ENCODE measurements around the gene DUSP1. TPM values are rescaled to one million over a fixed set of nuclear protein-coding genes. Genes with fewer than 3 reads are reported as not detected.
A peak's percentile ranks its signal among the peaks of the same experiment; 100 is the strongest.

The DUSP1 gene
- total and polyA plus RNA-seq, 2 donors from 2014 or later = 172 to 298 TPM

DNA sequence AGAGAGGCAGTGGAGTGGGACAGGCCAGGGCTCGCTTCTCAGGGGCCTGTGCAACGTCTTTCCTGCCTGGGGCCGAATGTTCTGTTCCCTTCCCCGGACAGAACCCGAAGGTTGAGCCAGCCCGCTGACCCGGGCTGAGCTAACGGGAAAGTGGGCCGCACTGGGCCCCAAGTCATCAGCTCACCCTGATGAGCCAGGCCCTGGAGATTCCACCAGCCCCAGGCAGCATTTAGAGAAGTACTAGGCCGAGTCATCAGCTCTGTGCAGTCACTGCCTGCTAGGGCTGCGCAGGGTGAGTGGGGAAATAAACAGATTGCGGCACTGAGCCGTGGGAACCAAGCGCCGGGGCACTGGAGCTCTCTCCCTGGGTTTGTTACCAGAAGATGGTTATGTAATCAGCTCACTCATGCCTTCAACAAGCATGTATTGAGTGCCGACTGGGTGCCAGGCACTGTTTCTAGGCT lies 29.1 kb upstream of the DUSP1 start:
- Histone ChIP-seq H3K4me3 (ENCODE audit: low read length in 3 of 3) (no peak overlapping the region), H3K27me3 (ENCODE audit: control insufficient read depth, insufficient read depth, low read length) (no peaks in the 10 kb centered on the region), H3K4me1 (ENCODE audit: control insufficient read depth in 2 of 3, insufficient read depth in 2 of 3, low read depth in 1 of 3, low read length in 3 of 3) (peaks cover 0 to 2% (median 0%) of the 10 kb centered on the region in 3 donors), H3K36me3 (ENCODE audit: control insufficient read depth in 2 of 3, insufficient read depth in 3 of 3, low read length in 3 of 3) (no peaks in the 10 kb centered on the region), H3K9ac (ENCODE audit: low read length in 3 of 3) (no peak overlapping the region), H3K9me3 (ENCODE audit: control insufficient read depth in 2 of 3, insufficient read depth in 1 of 3, low read length in 3 of 3) (no peaks in the 10 kb centered on the region), H3K27ac (ENCODE audit: low read depth in 2 of 2, low read length in 2 of 2) (peak overlapping the region in 1 of 2 donors; percentile 20)
- intact Hi-C loops (cut with DNase I) = no loop called here
- TF ChIP-seq, protein P1, sequence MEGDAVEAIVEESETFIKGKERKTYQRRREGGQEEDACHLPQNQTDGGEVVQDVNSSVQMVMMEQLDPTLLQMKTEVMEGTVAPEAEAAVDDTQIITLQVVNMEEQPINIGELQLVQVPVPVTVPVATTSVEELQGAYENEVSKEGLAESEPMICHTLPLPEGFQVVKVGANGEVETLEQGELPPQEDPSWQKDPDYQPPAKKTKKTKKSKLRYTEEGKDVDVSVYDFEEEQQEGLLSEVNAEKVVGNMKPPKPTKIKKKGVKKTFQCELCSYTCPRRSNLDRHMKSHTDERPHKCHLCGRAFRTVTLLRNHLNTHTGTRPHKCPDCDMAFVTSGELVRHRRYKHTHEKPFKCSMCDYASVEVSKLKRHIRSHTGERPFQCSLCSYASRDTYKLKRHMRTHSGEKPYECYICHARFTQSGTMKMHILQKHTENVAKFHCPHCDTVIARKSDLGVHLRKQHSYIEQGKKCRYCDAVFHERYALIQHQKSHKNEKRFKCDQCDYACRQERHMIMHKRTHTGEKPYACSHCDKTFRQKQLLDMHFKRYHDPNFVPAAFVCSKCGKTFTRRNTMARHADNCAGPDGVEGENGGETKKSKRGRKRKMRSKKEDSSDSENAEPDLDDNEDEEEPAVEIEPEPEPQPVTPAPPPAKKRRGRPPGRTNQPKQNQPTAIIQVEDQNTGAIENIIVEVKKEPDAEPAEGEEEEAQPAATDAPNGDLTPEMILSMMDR (IDR thresholded peaks at IDR 0.05; ENCODE audit: borderline replicate concordance, extremely low read depth, insufficient read depth) = no peak
- FAIRE-seq = no peak
- peak in 1 of 5 donors; percentile 77 for DNase-seq

DNA sequence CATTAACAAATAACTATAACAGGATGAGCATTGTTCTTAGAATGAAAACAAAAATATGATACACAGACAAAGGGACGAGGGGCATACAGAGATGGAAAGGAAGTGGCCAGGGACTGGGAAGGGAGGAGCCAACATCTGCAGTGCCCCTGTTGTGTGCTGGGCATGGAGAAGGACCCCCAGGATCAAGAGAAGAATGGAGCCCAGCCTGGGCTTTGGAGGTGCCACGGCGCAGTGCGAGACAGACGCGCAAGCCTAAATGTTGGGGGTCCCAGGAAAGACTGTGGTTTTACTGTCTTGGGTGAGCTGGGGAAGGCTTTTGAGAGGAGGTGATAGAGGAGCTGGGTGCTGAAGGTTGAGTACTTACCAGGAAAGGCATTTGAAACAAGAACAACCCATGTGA lies 28.4 kb upstream of the DUSP1 start:
- H3K27me3 ChIP-seq (ENCODE audit: control insufficient read depth, insufficient read depth, low read length) = no peaks in the 10 kb centered on the region
- H3K36me3 ChIP-seq (ENCODE audit: control insufficient read depth in 2 of 3, insufficient read depth in 3 of 3, low read length in 3 of 3) = no peaks in the 10 kb centered on the region
- TF ChIP-seq, protein P1 (IDR thresholded peaks at IDR 0.05; ENCODE audit: borderline replicate concordance, extremely low read depth, insufficient read depth) = no peak
- no peak overlapping the region for H3K9ac ChIP-seq (ENCODE audit: low read length in 3 of 3)
- DNase-seq (no peak), FAIRE-seq (no peak)
- H3K9me3 ChIP-seq (ENCODE audit: control insufficient read depth in 2 of 3, insufficient read depth in 1 of 3, low read length in 3 of 3) = no peaks in the 10 kb centered on the region
- intact Hi-C loops (cut with DNase I) = no loop called here
- H3K4me3 ChIP-seq (ENCODE audit: low read length in 3 of 3) = no peak overlapping the region
- H3K4me1 ChIP-seq (ENCODE audit: control insufficient read depth in 2 of 3, insufficient read depth in 2 of 3, low read depth in 1 of 3, low read length in 3 of 3) = peaks cover 0 to 2% (median 2%) of the 10 kb centered on the region in 3 donors
- no peak overlapping the region for H3K27ac ChIP-seq (ENCODE audit: low read depth in 2 of 2, low read length in 2 of 2)

DNA sequence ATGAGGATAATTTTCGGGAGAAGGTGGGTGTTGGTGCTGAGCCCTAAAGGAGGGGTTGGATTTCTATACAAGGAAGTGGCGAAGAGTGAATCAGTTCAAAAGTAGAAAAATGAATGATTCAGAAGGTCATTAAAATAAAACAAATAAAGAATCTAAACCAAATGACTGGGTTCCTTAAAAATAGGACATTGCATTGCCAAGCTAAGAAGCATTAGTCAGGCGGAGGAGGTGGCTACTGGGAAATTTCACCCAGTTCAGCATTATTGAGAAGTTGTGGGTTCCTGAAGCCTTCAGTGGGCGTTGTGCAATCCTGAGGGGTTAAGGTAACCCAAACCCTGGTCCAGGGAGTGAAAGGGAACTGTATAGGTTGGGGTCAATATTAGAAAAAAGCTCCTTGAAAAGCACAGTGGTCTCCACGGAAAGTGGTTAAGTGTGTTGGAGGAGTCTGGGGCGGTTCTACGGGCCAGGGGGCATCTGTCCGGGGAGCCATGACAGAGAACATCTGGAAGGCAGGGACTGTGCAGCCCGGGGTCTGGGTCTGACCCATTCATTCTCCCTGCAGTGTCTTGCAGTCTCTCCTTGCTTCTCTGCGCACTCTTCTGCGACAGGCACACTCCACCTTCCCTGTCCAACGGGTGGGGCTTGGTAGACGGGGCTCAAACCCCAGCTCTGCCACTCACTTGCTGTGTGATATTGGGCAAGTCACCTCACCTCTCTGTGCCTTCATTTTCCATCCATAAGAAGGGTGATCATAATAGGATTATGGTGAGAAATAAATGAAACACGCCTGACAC lies 27.6 kb upstream of the DUSP1 start:
- no peaks in the 10 kb centered on the region for H3K36me3 ChIP-seq (ENCODE audit: control insufficient read depth in 2 of 3, insufficient read depth in 3 of 3, low read length in 3 of 3)
- H3K27me3 ChIP-seq (ENCODE audit: control insufficient read depth, insufficient read depth, low read length) = no peaks in the 10 kb centered on the region
- H3K4me1 ChIP-seq (ENCODE audit: control insufficient read depth in 2 of 3, insufficient read depth in 2 of 3, low read depth in 1 of 3, low read length in 3 of 3) = peaks cover 0 to 9% (median 2%) of the 10 kb centered on the region in 3 donors
- no peaks in the 10 kb centered on the region for H3K9me3 ChIP-seq (ENCODE audit: control insufficient read depth in 2 of 3, insufficient read depth in 1 of 3, low read length in 3 of 3)
- no peak overlapping the region for H3K4me3 ChIP-seq (ENCODE audit: low read length in 3 of 3)
- FAIRE-seq = no peak
- no peak overlapping the region for H3K9ac ChIP-seq (ENCODE audit: low read length in 3 of 3)
- peak overlapping the region in 1 of 2 donors; percentile 17 for H3K27ac ChIP-seq (ENCODE audit: low read depth in 2 of 2, low read length in 2 of 2)
- TF ChIP-seq, protein P1 (IDR thresholded peaks at IDR 0.05; ENCODE audit: borderline replicate concordance, extremely low read depth, insufficient read depth) = no peak
- no peak for DNase-seq
- intact Hi-C loops (cut with DNase I) = no loop called here
